Mucosa of descending colon (tissue), 3 donors: ENCODE data around the gene ATG7. TPM values are rescaled to one million over a fixed set of nuclear protein-coding genes. Genes with fewer than 3 reads are reported as not detected.
A peak's percentile ranks its signal among the peaks of the same experiment; 100 is the strongest.

ENCODE experiments used
- ATAC-seq: fragments of 200-7000 bp; cut with Tn5 transposase; one replicate; pipeline ENCODE4 v1.9.1; 2020; ENCODE audit warnings: mild to moderate bottlenecking, moderate library complexity
- DNase-seq, 3 donors: peaks; one replicate each; pipeline ENCODE4 v3.0.0-alpha.2; 2020
- H3K36me3 ChIP-seq: fragments of 200-600 bp; one replicate; pipeline ENCODE4 v1.8.0; 2021; ENCODE audit warnings: low read depth, mild to moderate bottlenecking
- H3K4me1 ChIP-seq: fragments of 200-600 bp; one replicate; pipeline ENCODE4 v1.8.0; 2021; ENCODE audit warnings: low read depth, mild to moderate bottlenecking
- H3K4me3 ChIP-seq: fragments of 200-600 bp; one replicate; pipeline ENCODE4 v1.8.0; 2021; ENCODE audit warnings: mild to moderate bottlenecking
- H3K9me3 ChIP-seq: fragments of 200-600 bp; one replicate; pipeline ENCODE4 v1.8.0; 2021; ENCODE audit warnings: mild to moderate bottlenecking
- intact Hi-C, 2 donors: fragments of 100-400 bp; cut with DNase I in 1 of 2; cut with micrococcal nuclease in 1 of 2; formaldehyde crosslinking; loops; one replicate each; pipeline versions ENCODE4 v1.11.0 to v1.11.1; 2022; cut with DNase I, micrococcal nuclease
- total RNA-seq, 3 donors: library from RNA; stranded (reverse); fragmentation: NEBNext Ultra II Directional in 2 of 3; extraction: Animal tissue kit (Norgen Biotek cat#: 25700) in 2 of 3; gene quantifications; one replicate each; pipeline versions ENCODE4 v1.2.1 to v1.2.4, GENCODE V29; 2021 to 2023
- TF ChIP-seq, protein P1 (sequence below): fragments of 200-600 bp; IDR thresholded peaks from one replicate; pipeline ENCODE4 v1.8.0; 2022; ENCODE audit warnings: antibody characterized with exemption, mild to moderate bottlenecking
- donor health status: DM: no; HTN: no; CAD: no; lungs with moderate emphysema.
- donor health status: DM: no; HTN: no; CAD: no.
- donor health status: DM: no; HTN: yes; CAD: no.

ATG7 gene
- total RNA-seq, 3 donors from 2014 or later, result 40.4 to 49.6 (median 43.3) TPM

DNA sequence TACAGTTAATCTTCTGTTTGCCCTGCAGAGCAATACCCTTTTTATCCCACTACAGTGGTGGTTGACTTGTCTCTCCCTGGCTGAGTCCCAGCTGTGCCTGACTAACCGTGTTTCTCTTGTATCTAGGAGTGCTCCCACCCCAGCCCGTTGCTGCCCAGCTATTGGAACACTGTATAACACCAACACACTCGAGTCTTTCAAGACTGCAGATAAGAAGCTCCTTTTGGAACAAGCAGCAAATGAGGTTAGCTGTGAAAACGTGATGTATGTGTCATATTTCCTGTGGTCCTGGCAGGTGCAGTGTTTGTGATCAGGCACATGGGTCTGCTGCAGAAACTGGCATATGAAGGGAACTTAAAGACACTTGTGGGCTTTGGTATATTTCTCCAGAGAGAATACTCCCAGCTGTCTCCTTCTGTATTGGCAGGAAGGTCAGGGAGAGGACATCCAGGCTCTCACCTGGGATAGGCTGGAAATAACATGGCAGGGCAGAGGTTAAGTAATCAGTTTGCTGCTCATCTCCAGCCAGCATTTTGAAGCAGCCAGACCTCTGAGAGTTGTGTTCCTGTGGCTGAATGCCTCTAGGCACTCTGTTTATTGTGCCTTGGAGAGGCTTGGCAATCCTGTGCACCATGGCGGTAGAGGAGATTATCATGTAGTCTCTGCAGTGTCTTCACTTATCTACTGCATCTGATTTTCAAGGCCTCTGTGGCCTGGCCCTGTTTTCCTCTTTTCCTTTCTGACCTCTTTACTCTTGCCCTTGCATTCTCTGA is 34.8 kb downstream of the ATG7 start:
- Histone ChIP-seq H3K9me3 (no peaks in the 10 kb centered on the region), H3K4me1 (no peaks in the 10 kb centered on the region), H3K36me3 (no peaks in the 10 kb centered on the region), H3K4me3 (no peak overlapping the region)
- ATAC-seq (peak; percentile 45), DNase-seq (no peak)
- intact Hi-C loops, result no loop called here
- TF ChIP-seq, protein P1, sequence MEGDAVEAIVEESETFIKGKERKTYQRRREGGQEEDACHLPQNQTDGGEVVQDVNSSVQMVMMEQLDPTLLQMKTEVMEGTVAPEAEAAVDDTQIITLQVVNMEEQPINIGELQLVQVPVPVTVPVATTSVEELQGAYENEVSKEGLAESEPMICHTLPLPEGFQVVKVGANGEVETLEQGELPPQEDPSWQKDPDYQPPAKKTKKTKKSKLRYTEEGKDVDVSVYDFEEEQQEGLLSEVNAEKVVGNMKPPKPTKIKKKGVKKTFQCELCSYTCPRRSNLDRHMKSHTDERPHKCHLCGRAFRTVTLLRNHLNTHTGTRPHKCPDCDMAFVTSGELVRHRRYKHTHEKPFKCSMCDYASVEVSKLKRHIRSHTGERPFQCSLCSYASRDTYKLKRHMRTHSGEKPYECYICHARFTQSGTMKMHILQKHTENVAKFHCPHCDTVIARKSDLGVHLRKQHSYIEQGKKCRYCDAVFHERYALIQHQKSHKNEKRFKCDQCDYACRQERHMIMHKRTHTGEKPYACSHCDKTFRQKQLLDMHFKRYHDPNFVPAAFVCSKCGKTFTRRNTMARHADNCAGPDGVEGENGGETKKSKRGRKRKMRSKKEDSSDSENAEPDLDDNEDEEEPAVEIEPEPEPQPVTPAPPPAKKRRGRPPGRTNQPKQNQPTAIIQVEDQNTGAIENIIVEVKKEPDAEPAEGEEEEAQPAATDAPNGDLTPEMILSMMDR, result no peak

DNA sequence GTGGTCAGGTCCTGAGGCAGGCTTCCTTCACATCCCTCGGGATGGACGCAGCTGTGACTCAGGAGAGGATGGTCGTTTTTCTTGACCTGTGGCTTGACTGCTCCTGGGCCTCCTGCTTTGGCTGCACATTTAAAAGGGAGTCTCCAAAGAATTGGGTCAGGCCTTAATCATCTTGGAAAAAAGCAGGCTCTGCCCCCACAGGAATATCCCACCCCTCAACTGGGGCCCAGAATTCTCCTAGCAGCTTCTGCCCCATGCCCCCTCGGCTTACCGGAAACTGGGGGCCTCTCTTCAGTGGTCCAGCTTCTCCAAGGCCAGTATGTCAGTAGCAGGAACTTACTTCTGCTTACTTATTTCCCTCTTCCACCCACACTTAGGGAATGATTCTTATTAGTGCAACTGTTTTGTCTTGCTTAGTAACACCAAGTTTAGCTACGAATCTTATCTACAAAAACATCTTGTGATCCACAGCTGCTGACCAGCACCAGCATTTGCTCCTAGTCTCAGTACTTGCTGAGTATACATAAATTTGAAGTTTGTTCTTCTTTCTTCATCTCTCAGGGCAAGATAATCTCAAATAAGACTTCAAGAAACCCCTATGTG is 35.7 kb downstream of the ATG7 start:
- TF ChIP-seq, protein P1, result no peak
- ATAC-seq, result no peak
- intact Hi-C loops, result no loop called here
- Histone ChIP-seq H3K36me3 (no peaks in the 10 kb centered on the region), H3K4me1 (no peaks in the 10 kb centered on the region), H3K9me3 (no peaks in the 10 kb centered on the region), H3K4me3 (no peak overlapping the region)
- DNase-seq, result peak in 1 of 3 donors; percentile 17

DNA sequence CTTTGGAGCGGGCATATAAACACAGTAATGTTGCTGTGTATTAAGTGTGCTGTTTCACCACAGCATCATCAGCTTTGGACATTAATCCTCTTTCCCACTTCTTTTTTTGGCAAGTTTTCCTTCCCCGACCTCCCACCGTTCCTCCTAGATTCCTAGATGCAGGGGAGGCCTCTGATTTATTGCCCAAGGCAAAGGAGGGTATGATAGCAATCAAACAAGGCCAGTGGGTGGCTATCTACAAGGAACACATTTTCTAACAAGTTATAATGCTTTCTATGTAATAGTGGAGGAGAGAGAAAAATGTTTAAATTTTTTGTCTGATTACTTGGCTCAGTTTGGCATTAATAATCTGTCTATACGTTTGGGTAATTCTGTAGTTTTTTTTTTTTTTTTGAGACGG is 38.1 kb downstream of the ATG7 start:
- Histone ChIP-seq H3K36me3 (no peaks in the 10 kb centered on the region), H3K4me3 (no peak overlapping the region), H3K9me3 (no peaks in the 10 kb centered on the region), H3K4me1 (no peaks in the 10 kb centered on the region)
- DNase-seq (no peak), ATAC-seq (no peak)
- TF ChIP-seq, protein P1, result no peak
- intact Hi-C loops, result no loop called here

DNA sequence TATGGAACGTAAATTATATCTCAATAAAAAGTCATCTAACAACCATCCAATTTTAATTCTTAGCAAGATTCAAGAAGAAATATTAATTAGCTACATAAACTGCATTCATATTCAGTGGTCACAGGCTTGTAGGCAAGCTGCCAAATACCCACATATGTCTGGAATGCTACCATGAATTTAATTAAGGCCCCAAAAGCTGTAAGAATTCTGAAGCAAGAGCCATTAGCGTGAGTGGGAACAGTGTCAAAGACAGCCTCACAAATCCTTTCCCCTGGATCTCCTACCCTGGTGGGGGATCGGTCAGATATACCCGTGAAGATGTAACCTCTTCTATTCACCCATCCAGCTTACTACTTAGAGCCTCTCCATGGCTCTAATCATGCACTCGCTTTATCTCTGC is 40.0 kb downstream of the ATG7 start:
- no peak overlapping the region for H3K4me3 ChIP-seq
- no peaks in the 10 kb centered on the region for H3K9me3 ChIP-seq
- intact Hi-C loops, result no loop called here
- DNase-seq (no peak), ATAC-seq (no peak)
- no peaks in the 10 kb centered on the region for H3K36me3 ChIP-seq
- TF ChIP-seq, protein P1, result no peak
- no peaks in the 10 kb centered on the region for H3K4me1 ChIP-seq

DNA sequence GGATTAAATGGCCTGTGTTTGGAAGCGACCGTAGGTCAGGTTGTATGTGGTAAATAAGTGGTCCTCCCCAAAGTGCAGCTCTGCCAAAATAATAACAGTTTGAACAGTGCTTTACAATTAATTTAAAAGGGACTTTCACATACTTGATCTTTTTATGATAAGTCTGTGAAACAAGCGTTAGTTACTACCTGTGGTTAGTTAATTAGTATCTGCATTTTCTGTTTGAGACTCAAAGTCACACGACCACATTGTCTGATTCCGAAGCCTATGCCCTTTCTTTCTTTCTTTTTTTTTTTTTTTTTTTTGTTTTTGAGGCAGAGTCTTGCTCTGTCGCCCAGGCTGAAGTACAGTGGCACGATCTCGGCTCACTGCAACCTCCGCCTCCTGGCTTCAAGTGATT is 45.1 kb downstream of the ATG7 start:
- ATAC-seq (no peak), DNase-seq (no peak)
- Histone ChIP-seq H3K9me3 (no peaks in the 10 kb centered on the region), H3K4me1 (no peaks in the 10 kb centered on the region), H3K4me3 (no peak overlapping the region), H3K36me3 (no peaks in the 10 kb centered on the region)
- intact Hi-C loops, result no loop called here
- TF ChIP-seq, protein P1, result no peak
